Omental fat pad (tissue), 4 donors: ENCODE data around the gene PPP2R5E. TPM values are rescaled to one million over a fixed set of nuclear protein-coding genes. Genes with fewer than 3 reads are reported as not detected.

Source experiments
- ATAC-seq: fragments of 150-250 bp; one replicate; pipeline ENCODE4 v1.9.1; 2016; ENCODE audit warnings: mild to moderate bottlenecking, moderate library complexity; ENCODE audit not compliant: low FRiP score
- DNase-seq: peaks from one replicate; pipeline ENCODE4 v3.0.0-alpha.2; 2019; ENCODE audit warnings: low spot score
- CTCF ChIP-seq, 3 donors: fragments of 450-650 bp; IDR thresholded peaks; one replicate each; pipeline ENCODE4 v1.5.1; 2016 to 2017; ENCODE audit warnings: antibody characterized with exemption in 3 of 3, mild to moderate bottlenecking in 3 of 3, moderate library complexity in 2 of 3
- total RNA-seq, 4 donors: library from RNA; depleted of rRNA; stranded (reverse); fragments of >200 nt; gene quantifications; one replicate each; pipeline ENCODE4 v1.1.0, GENCODE V29; 2016

The PPP2R5E gene
- total RNA-seq, 4 donors from 2014 or later = 17.0 to 23.3 (median 21.0) TPM

GRCh38 chr14:63357841-63358240 is 185.3 kb downstream of the PPP2R5E start:
- DNase-seq = no peak
- ATAC-seq = no peak
- TF ChIP-seq CTCF (IDR thresholded peaks at IDR 0.05) = no peak

GRCh38 chr14:63345826-63346225 is 197.4 kb downstream of the PPP2R5E start:
- ATAC-seq = no peak
- no peak for DNase-seq
- TF ChIP-seq CTCF (IDR thresholded peaks at IDR 0.05) = no peak

GRCh38 chr14:63344336-63344735 is 198.8 kb downstream of the PPP2R5E start:
- TF ChIP-seq CTCF (IDR thresholded peaks at IDR 0.05) = no peak
- DNase-seq = no peak
- ATAC-seq = no peak

- no peak for DNase-seq
- no peak for ATAC-seq
- TF ChIP-seq CTCF (IDR thresholded peaks at IDR 0.05) = no peak
These were observed 199.3 kb downstream of the PPP2R5E start for GRCh38 chr14:63343878-63344277.

GRCh38 chr14:63342371-63342770 is 200.8 kb downstream of the PPP2R5E start:
- no peak for DNase-seq
- no peak for ATAC-seq
- TF ChIP-seq CTCF (IDR thresholded peaks at IDR 0.05) = no peak

GRCh38 chr14:63328787-63329737 is 214.1 kb downstream of the PPP2R5E start:
- TF ChIP-seq CTCF (IDR thresholded peaks at IDR 0.05) = no peak
- DNase-seq (no peak), ATAC-seq (no peak)

- TF ChIP-seq CTCF (IDR thresholded peaks at IDR 0.05) = no peak
- ATAC-seq (no peak), DNase-seq (no peak)
These were observed 216.3 kb downstream of the PPP2R5E start for GRCh38 chr14:63326840-63327239.
